Right renal pelvis (tissue), 4 donors: Measurements from ENCODE around the gene CFTR. TPM values are rescaled to one million over a fixed set of nuclear protein-coding genes. Genes with fewer than 3 reads are reported as not detected.

Source experiments
- DNase-seq, 4 donors: peaks; one replicate each; pipeline ENCODE4 v3.0.0-alpha.2; 2013; ENCODE audit warnings: low read depth in 4 of 4, low spot score in 3 of 4, missing footprints in 1 of 4
- polyA plus RNA-seq, 4 donors: library from polyadenylated mRNA; unstranded; fragments of 120-200 nt; gene quantifications; one replicate each; pipeline ENCODE4 v1.2.1, GENCODE V29; 2013; ENCODE audit not compliant: insufficient read length in 4 of 4

The CFTR gene
- polyA plus RNA-seq, 4 donors = 2.6 to 5.5 (median 3.8) TPM

DNA sequence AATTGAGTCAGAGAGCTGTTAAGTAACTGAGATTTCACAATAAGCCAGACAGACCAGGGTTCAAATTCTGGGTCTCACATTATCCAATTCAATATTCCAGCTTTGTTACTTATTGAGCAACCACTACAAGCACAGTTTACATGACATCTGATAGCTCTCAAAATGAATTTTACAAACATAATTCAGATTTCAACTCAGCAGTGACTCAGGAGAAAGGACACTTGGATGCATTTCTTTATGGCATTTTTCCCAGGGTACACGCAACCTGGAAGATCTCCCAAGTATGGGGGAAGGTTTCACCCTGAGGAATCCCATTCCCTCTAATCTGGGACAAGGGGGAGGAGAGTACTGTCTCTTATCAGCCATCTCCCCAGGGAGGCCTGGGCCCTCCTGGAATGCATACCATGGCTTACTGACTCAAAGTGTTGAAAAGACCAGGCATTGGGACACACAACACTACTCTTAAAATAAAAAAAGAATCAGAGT, 102.4 kb downstream of the CFTR start:
- no peak for DNase-seq

DNA sequence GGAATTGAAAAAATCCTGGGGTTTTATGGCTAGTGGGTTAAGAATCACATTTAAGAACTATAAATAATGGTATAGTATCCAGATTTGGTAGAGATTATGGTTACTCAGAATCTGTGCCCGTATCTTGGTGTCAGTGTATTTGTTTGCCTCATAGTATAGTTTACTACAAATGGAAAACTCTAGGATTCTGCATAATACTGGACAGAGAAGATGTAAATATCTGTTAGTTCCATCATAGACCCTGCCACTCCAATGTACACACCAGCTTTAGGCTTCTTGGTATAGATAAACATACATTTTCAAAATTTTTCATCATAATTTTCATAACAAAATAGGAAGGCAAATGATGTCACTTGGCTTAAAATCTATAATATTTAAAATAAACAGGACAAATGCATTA, 108.1 kb downstream of the CFTR start:
- no peak for DNase-seq

- no peak for DNase-seq
Observed at GRCh38 chr7:117588352-117588794, 108.5 kb downstream of the CFTR start.

- no peak for DNase-seq
Observed at GRCh38 chr7:117590191-117590590, 110.4 kb downstream of the CFTR start.

- DNase-seq = no peak
Observed at GRCh38 chr7:117592011-117592635, 112.3 kb downstream of the CFTR start.

DNA sequence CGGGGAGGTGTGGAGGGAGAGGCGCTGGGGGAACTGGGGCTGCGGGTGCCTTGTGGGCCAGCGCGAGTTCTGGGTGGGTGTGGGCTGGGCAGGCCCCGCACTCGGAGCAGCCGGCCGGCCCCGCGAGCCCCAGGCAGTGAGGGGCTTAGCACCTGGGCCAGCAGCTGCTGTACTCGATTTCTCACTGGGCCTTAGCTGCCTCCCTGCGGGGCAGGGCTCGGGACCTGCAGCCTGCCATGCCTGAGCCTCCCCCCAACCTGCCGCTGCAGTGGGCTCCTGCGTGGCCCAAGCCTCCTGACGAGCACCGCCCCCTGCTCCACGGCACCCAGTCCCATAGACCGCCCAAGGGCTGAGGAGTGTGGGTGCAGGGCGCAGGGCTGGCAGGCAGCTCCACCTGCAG, 116.3 kb downstream of the CFTR start:
- no peak for DNase-seq

DNA sequence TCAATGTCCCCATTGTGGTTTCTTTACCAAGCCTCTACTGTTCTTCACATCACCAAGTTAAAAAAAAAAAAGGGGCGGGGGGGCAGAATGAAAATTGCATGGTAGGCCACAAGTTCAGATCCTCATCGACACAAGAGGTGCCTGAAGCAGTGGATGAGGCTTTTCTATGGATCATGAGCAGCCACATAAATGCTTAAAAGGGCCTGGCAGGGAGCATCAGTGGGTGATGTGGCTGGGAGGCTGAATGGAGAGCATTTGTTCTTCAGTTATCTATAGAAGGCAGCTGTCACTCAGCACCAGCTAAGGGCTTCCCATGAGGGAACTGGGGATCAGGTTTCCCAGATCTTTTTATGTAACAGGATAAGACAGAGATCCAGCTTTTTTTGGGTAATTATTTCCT, 117.9 kb downstream of the CFTR start:
- no peak for DNase-seq

- no peak for DNase-seq
Observed at GRCh38 chr7:117600911-117601310, 121.1 kb downstream of the CFTR start.

- no peak for DNase-seq
Observed at GRCh38 chr7:117603627-117604026, 123.8 kb downstream of the CFTR start.

DNA sequence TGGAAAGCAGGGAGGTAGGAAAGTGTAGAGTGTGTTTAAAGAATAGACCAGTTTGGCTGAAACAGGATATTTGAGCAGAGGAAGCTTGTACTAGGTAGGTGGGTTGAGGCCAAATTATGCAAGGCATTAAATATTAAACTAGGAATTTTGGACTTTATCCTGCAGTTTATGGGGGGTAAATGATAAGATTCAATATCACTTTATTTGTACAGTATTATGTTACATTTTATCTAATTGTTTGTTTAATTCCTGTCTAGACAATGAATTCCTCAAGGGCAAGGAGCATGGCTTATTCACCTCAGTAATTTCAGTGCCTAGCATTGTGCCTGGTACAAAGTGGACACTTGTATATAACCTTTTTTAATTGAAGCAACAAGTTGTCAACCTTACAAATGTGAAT, 125.9 kb downstream of the CFTR start:
- no peak for DNase-seq

- DNase-seq = no peak
Observed at GRCh38 chr7:117606132-117606531, 126.3 kb downstream of the CFTR start.

- DNase-seq = no peak
Observed at GRCh38 chr7:117610396-117610795, 130.6 kb downstream of the CFTR start.

- no peak for DNase-seq
Observed at GRCh38 chr7:117612637-117613036, 132.8 kb downstream of the CFTR start.

DNA sequence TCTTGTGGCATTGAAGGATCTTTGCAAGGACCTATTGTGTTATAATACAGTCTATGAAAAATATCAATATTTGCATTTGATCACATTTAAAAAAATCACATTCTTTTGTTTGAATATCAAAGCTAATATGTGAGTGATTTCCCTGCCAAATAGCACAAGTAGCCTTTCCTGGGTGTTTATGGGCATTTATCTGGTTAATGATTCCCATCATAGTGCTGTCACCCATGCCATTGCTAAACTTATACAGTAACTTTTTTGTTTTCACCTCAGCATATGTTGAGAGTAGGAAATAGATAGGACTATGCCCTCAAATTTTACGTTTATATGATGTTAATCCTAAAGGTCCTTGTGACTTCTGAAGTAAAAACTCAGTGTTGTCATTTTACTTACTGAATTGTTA, 136.9 kb downstream of the CFTR start:
- DNase-seq = no peak

GRCh38 chr7:117619681-117620080, 139.9 kb downstream of the CFTR start:
- no peak for DNase-seq

- no peak for DNase-seq
Observed at GRCh38 chr7:117621075-117621618, 141.3 kb downstream of the CFTR start.

DNA sequence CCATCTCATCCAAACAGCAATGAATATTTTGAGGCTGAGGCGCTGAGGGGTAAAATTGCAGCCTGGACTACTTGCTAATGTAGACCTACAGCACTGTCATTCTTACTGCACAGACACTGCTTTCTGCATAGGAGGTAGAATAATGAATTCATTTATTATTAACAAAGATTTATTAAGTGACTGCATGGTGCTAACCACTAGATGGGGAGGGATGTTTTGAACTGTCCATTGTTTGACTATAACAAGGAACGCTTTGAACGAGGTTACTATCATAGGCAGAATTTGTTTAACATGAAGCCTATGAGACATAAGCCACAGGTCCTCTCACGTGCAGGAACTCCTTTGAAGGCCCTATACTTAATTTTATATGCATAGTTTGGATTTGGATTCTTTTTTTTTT, 143.8 kb downstream of the CFTR start:
- no peak for DNase-seq

GRCh38 chr7:117630501-117630900, 150.7 kb downstream of the CFTR start:
- DNase-seq = no peak

DNA sequence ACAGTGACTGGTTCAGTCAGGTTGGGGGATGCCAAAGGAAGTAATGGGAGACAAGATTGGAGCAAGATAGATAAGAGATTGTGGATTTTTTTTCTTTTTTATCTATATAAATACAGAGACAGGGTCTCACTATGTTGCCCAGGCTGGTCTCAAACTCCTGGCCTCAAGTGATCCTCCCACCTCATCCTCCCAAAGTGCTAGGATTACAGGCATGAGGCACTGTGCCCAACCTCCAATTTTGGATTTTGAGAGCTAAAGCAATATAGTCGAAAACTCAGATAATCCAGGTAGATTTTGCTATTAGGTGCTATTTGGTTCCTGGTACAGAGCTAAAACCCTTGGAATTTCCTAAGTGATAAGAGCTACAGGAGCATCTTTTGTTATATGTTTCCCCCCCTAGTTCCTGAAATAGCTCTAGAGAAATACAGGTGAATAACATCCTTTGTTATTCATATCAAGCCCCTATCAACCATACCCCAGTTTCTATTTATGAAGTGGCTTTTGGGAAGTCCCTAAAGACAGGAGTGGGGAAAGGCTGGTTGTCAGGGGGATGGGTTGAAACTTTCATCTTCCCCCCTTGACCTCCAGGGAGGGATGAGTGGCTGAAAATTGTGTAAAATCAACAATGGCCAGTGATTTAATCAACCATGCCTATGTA, 151.2 kb downstream of the CFTR start:
- DNase-seq = no peak

DNA sequence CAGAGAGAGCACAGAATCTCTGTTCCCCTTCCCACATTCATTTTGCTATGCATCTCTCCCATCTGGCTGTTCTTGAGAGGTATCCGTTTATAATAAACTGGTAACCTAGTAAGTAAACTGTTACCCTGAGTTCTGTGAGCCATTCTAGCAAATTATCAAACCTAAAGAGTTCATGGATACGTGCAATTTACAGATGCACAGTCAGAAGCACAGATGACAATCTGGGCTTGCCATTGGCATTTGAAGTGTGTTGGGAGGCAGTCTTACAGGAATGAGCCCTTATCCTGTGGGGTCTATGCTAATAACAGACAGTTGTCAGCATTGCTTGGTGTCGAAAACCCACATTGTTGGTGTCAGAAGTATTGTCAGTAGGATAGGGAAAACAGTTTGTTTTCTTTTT, 151.8 kb downstream of the CFTR start:
- DNase-seq = no peak

DNA sequence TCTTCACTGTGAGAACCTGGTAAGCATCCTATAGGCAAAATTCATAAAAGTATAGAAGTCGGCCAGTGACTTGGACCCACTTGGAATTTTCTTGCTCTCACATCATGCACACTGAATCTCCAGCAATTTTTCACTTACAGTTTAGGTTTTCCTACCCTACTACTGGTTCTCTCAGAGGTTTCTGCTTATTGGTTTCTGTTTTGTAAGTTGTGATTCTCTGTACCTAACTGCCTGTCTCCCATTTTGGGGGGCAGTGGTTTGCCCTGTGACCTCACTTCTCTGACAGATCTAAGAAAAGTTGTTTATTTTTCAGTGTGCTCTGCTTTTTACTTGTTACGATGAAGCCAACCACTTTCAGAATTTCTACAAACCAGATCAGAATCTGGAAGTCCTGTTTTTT, 158.1 kb downstream of the CFTR start:
- no peak for DNase-seq

DNA sequence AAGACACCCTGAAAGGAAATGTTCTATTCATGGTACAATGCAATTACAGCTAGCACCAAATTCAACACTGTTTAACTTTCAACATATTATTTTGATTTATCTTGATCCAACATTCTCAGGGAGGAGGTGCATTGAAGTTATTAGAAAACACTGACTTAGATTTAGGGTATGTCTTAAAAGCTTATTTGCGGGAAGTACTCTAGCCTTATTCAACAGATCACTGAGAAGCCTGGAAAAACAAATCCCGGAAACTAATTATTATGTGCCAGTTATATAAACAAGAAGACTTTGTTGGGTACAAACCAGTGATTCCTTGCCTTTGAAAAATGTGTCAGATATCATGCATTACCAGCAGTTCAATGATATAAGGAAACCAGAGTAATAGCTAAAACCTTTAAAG, 160.1 kb downstream of the CFTR start:
- DNase-seq = no peak
